Testis (tissue), 3 donors: ENCODE data around the gene DOCK9. TPM values are rescaled to one million over a fixed set of nuclear protein-coding genes. Genes with fewer than 3 reads are reported as not detected.

Source experiments
- DNase-seq: peaks from one replicate; pipeline ENCODE4 v3.0.0-alpha.2; 2019
- H3K27ac ChIP-seq, 2 donors: fragments of 200-600 bp; sonication (generic); one replicate each; pipeline ENCODE4 v1.5.1; 2019
- H3K27me3 ChIP-seq: fragments of 200-600 bp; sonication (generic); one replicate; pipeline ENCODE4 v1.5.1; 2019
- H3K36me3 ChIP-seq: fragments of 200-600 bp; sonication (generic); one replicate; pipeline ENCODE4 v1.5.1; 2017; ENCODE audit warnings: low read depth; ENCODE audit errors: missing control alignments
- H3K4me1 ChIP-seq: fragments of 200-600 bp; sonication (generic); one replicate; pipeline ENCODE4 v1.5.1; 2019
- H3K4me3 ChIP-seq, 2 donors: fragments of 200-600 bp; sonication (generic); one replicate each; pipeline ENCODE4 v1.5.1; 2017 to 2019
- H3K9me3 ChIP-seq: fragments of 200-600 bp; sonication (generic); one replicate; pipeline ENCODE4 v1.5.1; 2017
- CTCF ChIP-seq, 3 experiments: fragments of 450-650 bp in 2 of 3; fragments of 200-600 bp in 1 of 3; sonication (generic) in 1 of 3; IDR thresholded peaks; one replicate each; pipeline ENCODE4 v1.5.1; 2016 to 2019; ENCODE audit warnings: antibody characterized with exemption in 3 of 3, mild to moderate bottlenecking in 2 of 3, moderate library complexity in 1 of 3
- POLR2A ChIP-seq: fragments of 450-650 bp; IDR thresholded peaks from one replicate; pipeline ENCODE4 v1.6.1; 2017; ENCODE audit warnings: antibody characterized with exemption, mild to moderate bottlenecking, moderate library complexity
- WGBS, 2 donors: methylation state at CpG; one replicate each; pipeline ENCODE4 v1.1.5; 2018; 5-methylcytosine and 5-hydroxymethylcytosine counted together
- intact Hi-C: fragments of 100-400 bp; cut with DNase I; formaldehyde crosslinking; loops from one replicate; pipeline ENCODE4 v1.15.1; 2023; ENCODE audit warnings: low total_unique reads
- polyA plus RNA-seq: library from polyadenylated mRNA; stranded (reverse); fragments of 350-450 nt; fragmentation: Illumina TruSeq; extraction: RNeasy Lipid Tissue Mini Kit (QIAGEN cat#74804); gene quantifications from one replicate; pipeline ENCODE4 v1.2.3, GENCODE V29; 2014; ENCODE audit warnings: low read depth, low replicate concordance; ENCODE audit not compliant: insufficient read depth
- total RNA-seq, 2 donors: library from RNA; depleted of rRNA; stranded (reverse); fragments of >200 nt; gene quantifications; one replicate each; pipeline ENCODE4 v1.2.3, GENCODE V29; 2016

The DOCK9 gene
- total and polyA plus RNA-seq, 3 donors from 2014 or later: 48.0 to 74.9 (median 63.4) TPM

GRCh38 chr13:98797456-98797855, 180.4 kb downstream of the DOCK9 start:
- Histone ChIP-seq H3K4me3 (no peak overlapping the region), H3K27me3 (no peaks in the 10 kb centered on the region), H3K4me1 (no peaks in the 10 kb centered on the region), H3K36me3 (no peaks in the 10 kb centered on the region), H3K9me3 (no peaks in the 10 kb centered on the region), H3K27ac (no peak overlapping the region)
- DNase-seq: no peak
- no peak for TF ChIP-seq CTCF (IDR thresholded peaks at IDR 0.05)
- no peak for TF ChIP-seq POLR2A
- WGBS, 2 donors: 90 to 97% methylated on average over 6 of the region's 6 CpGs
- intact Hi-C loops: no loop called here

GRCh38 chr13:98796798-98797197, 181.1 kb downstream of the DOCK9 start:
- no peak overlapping the region for H3K4me3 ChIP-seq
- no peak for DNase-seq
- H3K36me3 ChIP-seq: no peaks in the 10 kb centered on the region
- H3K9me3 ChIP-seq: no peaks in the 10 kb centered on the region
- H3K27ac ChIP-seq: no peak overlapping the region
- no peaks in the 10 kb centered on the region for H3K4me1 ChIP-seq
- 88 to 93% methylated on average over 10 of the region's 10 CpGs for WGBS, 2 donors
- intact Hi-C loops: no loop called here
- no peaks in the 10 kb centered on the region for H3K27me3 ChIP-seq
- TF ChIP-seq CTCF (IDR thresholded peaks at IDR 0.05): no peak
- no peak for TF ChIP-seq POLR2A

- H3K4me3 ChIP-seq: no peak overlapping the region
- no peak overlapping the region for H3K27ac ChIP-seq
- no peak for TF ChIP-seq POLR2A
- H3K4me1 ChIP-seq: no peaks in the 10 kb centered on the region
- H3K9me3 ChIP-seq: no peaks in the 10 kb centered on the region
- H3K27me3 ChIP-seq: no peaks in the 10 kb centered on the region
- intact Hi-C loops: no loop called here
- WGBS, 2 donors: 85 to 86% methylated on average over 5 of the region's 5 CpGs
- no peak for DNase-seq
- H3K36me3 ChIP-seq: no peaks in the 10 kb centered on the region
Measured at GRCh38 chr13:98796191-98796590, 181.7 kb downstream of the DOCK9 start.

- Histone ChIP-seq H3K27ac (no peak overlapping the region), H3K4me1 (no peaks in the 10 kb centered on the region), H3K4me3 (no peak overlapping the region), H3K36me3 (no peaks in the 10 kb centered on the region), H3K9me3 (no peaks in the 10 kb centered on the region), H3K27me3 (no peaks in the 10 kb centered on the region)
- TF ChIP-seq CTCF (IDR thresholded peaks at IDR 0.05) (no peak), POLR2A (no peak)
- intact Hi-C loops: no loop called here
- WGBS, 2 donors: 85 to 88% methylated on average over 6 of the region's 6 CpGs
- DNase-seq: no peak
Measured at GRCh38 chr13:98795220-98795619, 182.6 kb downstream of the DOCK9 start.

GRCh38 chr13:98794498-98794897, 183.4 kb downstream of the DOCK9 start:
- no peak for TF ChIP-seq POLR2A
- peak in 1 of 3 experiments; percentile 41 for TF ChIP-seq CTCF (IDR thresholded peaks at IDR 0.05)
- 76 to 78% methylated on average over 12 of the region's 12 CpGs for WGBS, 2 donors

More at GRCh38 chr13:98794498-98794897, 183.4 kb downstream of the DOCK9 start:
- Histone ChIP-seq H3K27ac (no peak overlapping the region), H3K36me3 (no peaks in the 10 kb centered on the region), H3K4me3 (no peak overlapping the region), H3K27me3 (no peaks in the 10 kb centered on the region), H3K9me3 (no peaks in the 10 kb centered on the region), H3K4me1 (no peaks in the 10 kb centered on the region)
- intact Hi-C loops: no loop called here
- peak; percentile 38 for DNase-seq
